ENCODE measurements around the gene STK38L.

The STK38L gene

DNA sequence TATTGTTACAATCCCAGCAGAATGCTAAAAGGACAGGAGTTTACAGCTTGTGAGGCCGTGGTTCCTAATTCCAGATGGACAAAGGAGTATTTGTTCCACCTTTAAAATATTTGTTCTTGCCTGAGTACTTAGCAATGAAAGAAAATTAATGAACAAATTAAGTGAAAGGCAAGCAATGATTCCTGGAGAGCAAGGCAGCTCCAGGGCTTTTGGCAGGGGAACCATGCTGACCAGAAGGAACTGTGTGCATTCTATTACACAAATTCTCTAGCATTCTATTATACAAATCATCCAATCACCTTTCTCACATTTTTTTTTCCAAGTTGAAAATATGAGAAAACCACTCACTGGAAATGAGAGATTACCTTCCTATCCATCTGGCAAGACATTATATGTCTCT is 86.8 kb downstream of the STK38L start:
- no peak for DNase-seq

DNA sequence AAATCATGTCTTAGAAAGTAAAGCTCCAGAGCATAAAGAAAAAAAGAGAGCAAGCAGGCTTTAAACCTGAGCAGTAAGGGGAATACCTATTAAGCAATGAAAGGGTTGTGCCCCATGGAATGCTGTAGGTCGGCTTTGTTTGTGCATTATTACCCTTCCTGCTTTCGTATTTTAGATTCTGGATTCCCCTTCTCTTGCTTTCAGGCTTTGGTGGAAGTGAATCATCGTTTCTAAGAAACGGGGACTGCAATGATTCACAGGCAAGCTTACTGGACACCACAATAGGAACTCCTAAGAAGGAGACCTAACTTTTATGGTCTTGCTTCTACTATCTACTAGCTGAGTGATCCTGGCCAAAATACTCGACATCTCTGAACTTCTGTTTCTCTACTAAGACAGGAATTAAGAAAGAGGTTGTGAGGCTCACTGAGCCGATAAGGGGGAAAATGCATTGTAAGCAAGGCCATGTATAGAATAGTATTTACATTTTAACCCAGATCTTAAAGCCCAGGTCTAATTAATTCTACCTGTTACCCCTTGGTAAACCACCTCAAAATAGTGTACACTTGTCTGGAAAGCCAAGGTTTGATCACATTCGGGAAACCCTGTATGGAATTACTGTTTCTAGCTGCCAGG is 87.3 kb downstream of the STK38L start:
- peak; percentile 81 for DNase-seq

- DNase-seq: no peak
Observed at GRCh38 chr12:27331927-27332324, 87.8 kb downstream of the STK38L start.

DNA sequence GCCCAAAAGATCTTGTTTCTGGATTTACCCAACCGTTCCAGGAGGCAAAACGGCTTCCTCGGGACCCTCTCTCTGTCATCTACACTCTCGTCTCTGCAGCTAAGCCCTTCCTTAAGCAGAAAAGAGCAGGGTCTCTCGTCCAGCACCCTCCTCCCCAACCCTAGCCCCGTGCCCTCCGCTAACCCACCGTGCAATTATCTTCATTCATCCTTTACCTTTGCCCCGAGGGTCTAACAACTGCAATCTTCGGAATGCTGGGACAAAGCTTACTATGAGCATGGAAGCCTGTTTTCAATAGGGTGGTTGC is 88.3 kb downstream of the STK38L start:
- no peak for DNase-seq

DNA sequence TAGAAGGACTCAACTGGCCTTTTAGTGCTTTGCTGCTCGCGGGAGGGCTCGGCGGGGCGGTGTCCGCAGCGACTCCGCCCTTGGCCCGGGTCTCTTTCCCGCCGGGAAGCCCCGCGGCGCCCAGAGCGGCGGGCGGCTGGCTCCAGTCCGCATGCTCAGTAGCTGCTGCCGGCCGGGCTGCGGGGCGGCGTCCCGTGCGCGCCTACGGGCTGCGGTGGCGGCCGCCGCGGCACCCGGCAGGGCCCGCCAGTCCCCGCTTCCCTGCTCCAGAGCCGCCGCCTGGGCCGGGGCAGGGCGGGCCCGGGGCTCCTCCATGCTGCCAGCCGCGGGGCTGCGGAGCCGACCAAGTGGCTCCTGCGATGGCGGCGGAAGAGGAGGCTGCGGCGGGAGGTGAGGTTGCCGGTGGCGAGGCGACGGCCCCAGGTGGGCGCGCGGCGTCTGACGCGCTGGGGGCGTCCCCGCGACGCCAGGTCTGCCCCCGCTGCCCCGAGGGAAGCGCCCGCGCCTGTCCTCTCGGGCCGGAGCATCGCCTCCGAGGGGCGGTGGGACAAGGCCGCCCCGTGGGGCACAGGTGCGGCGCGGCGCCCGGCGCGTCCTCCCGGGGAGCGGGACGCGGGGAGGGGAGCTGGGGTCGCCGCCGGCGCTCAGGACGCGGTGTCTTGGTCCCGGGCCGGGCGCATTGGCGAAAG is 88.8 kb downstream of the STK38L start, which contains the start of gene BMAL2:
Gene BMAL2 (plus strand): TSS at position 123 of the 689 bp plus-strand sequence. CDS start 237 bp downstream, at position 360.
- peak; percentile 88 for DNase-seq

GRCh38 chr12:27333403-27334009 is 89.4 kb downstream of the STK38L start:
- peak; percentile 68 for DNase-seq

- no peak for DNase-seq
Observed at GRCh38 chr12:27334042-27334720, 90.1 kb downstream of the STK38L start.

DNA sequence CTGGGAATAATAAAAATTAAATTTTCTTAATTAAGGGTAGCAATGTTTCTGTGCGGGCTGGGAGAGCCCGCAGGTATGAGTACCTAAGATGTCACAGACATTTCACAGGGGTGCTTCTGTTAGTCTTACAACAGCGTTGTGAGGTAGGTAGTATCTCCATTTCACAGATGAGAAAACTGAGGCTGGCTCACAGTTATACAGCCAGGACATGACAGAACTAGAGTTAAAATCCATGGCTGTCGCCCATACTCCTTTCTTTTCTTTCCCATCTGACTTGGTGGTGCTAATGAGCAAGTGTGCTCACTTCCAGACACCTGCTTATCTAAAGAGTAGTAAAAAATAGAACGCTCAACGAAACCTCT is 90.6 kb downstream of the STK38L start:
- no peak for DNase-seq

DNA sequence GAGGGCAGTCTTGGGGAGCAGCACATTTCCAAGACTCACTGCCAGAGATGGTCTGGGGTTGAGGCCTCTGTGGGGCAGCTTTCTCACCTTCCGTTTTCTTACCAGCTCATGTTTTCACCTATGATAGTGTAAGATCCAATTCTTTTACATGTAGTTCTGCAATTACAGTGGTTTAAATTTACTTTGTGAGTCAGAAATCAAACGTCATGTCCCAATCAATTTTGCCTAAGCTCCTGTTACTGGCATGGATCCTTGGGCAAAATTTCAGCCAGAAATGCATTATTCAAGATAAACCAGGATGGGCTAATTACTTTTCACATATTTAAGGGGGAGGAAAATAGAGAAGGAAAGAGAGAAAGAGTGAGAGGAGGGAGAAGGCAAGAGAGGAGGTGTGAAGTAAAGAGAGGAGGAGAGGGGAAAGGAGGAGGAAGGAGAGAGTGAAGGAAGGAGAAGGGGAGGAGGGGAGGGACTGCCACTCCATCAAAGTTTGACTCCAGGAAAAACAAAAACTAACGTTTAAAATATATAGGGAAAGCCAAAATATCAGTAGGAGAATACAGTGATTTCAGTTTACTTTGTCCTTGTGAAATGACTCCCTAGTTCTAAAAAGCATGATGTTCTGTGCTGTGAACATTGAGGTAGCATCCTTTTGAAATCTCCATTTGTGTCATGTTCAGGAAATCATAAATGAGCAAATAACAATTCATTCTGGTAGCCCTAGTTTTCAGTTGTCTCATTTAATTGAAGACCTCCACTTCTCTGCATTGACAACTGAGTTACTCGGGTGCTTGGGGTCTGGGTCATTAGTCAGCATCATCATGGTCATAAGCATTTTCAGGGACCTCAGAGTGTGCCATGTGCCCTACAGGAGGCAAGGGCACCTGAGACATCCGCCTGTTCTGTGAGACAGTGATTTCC is 91.5 kb downstream of the STK38L start:
- DNase-seq: no peak

GRCh38 chr12:27336282-27336653 is 92.2 kb downstream of the STK38L start:
- no peak for DNase-seq

DNA sequence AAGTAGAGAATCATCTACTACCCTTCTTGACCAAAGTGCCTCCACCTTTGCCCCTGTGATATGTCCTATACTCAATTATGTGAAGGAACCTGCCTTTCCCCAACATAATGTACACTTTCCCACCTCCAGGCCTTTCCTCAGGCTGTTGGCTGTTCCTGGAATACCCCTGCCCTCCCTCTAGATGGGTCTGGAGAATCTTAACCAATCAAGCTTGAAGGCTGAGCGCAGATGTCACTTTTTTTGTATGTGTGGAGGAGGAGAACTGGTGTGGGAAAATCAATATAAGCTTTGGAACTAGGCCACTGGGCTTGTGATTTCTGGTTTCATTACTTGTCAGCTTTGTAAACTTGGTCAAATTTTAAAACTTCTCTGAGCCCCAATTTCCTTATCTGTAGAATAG is 93.3 kb downstream of the STK38L start:
- no peak for DNase-seq

DNA sequence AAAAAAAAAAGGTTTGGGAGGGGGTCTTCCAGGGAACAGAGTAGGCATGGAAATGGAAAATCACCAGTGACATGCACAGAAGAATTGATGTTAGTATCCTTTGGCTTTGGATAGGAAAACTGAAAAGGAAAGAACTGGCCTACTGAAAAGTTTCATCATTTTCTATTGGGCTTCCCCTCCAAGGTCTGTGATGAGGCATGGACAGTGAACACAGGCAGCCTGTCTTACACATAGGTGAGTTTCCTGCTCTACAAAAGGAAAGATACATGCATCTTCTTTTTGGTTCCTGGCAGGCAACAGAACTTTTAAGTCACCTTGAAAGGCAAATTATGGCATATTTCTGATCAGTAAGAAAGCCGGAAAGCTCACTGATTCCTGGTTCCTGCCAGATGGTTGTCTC is 94.4 kb downstream of the STK38L start:
- no peak for DNase-seq

DNA sequence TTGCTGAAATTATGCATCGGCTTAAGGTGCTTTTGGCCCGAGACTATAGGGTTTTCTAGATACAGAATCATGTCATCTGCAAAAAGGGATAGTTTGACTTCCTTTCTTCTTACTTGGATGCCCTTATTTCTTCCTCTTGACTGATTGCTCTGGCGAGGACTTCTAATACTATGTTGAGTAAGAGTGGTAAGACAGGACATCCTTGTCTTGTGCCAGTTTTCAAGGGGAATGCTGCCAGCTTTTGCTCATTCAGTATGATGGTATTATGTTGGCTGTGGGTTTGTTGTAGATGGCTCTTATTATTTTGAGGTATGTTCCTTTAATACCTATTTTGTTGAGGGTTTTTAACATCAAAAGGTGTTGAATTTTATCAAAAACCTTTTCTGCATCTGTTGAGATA is 96.9 kb downstream of the STK38L start:
- DNase-seq: no peak

DNA sequence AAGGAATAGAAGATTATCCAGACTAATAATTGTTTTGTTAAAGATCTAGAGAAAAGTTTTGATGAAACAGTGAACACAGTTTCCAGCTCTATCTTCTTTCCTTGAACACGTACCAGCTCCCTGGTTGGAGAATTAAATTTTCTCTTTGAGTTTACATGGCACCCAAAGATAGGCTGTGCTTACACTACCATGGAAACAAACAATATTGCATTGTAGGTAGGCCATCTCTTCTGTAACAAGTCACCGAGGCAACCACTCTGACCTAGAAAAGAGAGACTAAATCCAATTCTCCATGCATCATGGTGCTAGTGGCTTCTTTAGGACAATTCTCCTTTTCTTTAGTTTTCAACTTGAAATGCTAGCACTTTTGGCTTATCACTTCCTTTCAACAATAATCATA is 98.5 kb downstream of the STK38L start:
- DNase-seq: no peak

- DNase-seq: no peak
Observed at GRCh38 chr12:27343255-27344000, 99.3 kb downstream of the STK38L start.

DNA sequence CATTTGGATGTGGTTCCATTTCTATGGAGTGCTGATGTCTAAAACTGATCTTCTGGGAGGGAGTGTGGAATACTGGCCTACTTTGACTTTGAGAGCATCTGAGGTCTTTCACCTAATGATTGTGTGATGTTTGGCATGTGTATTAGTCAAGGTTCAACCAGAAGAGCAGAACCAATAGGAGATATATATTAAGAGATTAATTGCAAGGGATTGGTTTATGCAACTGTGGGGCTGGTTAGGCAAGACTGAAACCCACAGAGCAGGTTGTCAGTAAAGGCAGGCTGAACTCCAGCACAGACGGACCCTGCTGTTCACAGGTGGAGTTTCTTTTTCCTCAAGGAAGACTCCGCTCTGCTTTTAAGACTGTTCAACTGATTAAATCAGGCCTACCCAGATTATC is 100.2 kb downstream of the STK38L start:
- no peak for DNase-seq

DNA sequence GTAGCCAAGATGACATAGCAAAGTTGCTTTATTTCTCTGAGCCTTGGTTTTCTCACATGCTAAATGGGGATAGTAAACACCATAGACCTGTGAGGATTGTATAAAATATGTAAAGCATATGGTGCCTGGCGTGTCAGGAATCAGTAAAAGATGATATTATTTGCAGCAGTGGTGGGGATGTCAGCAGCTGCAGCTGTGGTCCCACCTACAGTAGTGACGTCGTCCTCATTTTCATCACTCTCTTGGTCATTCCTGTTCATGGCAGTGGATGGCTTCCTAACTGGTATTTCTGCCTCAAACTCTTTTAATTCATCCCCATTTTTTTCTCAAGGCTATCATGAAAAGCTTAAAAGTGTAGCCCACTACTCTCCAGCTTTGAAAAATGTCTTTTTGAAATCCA is 100.7 kb downstream of the STK38L start:
- DNase-seq: no peak

GRCh38 chr12:27345376-27345775 is 101.3 kb downstream of the STK38L start:
- DNase-seq: no peak

- DNase-seq: no peak
Observed at GRCh38 chr12:27347779-27348178, 103.7 kb downstream of the STK38L start.

DNA sequence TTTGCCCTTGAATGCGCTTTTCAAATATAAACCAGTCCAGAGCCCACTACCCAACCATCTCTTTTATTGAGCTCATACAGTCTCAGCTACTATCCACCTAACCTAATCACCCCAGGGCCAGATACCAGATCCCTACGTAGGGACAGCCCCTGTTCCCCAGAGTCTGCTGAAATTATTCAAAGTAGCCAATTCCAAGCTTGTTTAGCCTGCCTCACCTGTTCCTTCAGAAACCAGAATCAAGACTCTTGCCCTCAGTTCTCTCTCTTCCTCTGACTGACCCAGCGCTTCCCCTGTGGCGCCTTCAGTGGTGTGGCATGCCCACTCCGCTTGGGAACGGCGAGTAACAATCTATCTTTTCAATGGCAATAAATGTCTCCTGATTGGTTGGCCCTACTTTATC is 107.4 kb downstream of the STK38L start:
- DNase-seq: no peak

DNA sequence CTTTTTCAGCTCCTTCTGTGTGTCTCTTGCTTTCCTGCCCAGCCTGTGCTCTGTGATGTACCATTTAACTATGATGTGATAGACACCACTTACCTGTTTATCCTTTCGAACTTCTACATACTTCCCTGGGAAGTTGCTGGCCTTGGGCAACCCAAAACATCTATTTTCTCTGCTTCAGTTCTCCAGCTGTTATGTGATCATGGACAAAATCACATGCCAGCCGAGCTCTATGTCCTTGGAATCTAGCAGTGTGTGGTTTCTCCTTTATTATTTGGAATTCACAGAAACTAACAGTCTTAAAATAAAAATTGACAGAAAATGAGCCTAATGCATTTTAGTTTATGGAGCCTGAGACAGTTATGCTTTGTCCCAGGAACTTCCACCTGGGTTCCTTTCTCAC is 111.4 kb downstream of the STK38L start:
- DNase-seq: no peak

GRCh38 chr12:27355979-27356378 is 111.9 kb downstream of the STK38L start:
- no peak for DNase-seq
